HL-60 (cell line): ENCODE results near the gene ROR1.

Experiments used
- CTCF ChIP-seq: IDR thresholded peaks from one replicate; pipeline ENCODE4 v1.5.1; 2011; ENCODE audit warnings: low read length, control low read depth, inconsistent platforms; ENCODE audit not compliant: insufficient read depth
- POLR2AphosphoS5 ChIP-seq: IDR thresholded peaks from 2 replicates; pipeline ENCODE4 v1.6.1; 2012; ENCODE audit warnings: low read depth
- REST ChIP-seq: IDR thresholded peaks from 2 replicates; pipeline ENCODE4 v1.6.1; 2012; ENCODE audit warnings: low read depth; ENCODE audit not compliant: insufficient replicate concordance
- SPI1 ChIP-seq: IDR thresholded peaks from 2 replicates; pipeline ENCODE4 v1.6.1; 2012; ENCODE audit warnings: low read depth, mild to moderate bottlenecking, borderline replicate concordance

- TF ChIP-seq SPI1: no peak
- TF ChIP-seq CTCF: no peak
- no peak for TF ChIP-seq REST
- no peak for TF ChIP-seq POLR2AphosphoS5
Measured at GRCh38 chr1:63880958-63881576, 107.2 kb downstream of the ROR1 start.
